Suppressor macrophage treated with lipopolysaccharide for 4 hours (primary cell): Measurements from ENCODE around the gene ADD2.
A peak's percentile ranks its signal among the peaks of the same experiment; 100 is the strongest.

Experiments
- DNase-seq: peaks from one replicate; pipeline ENCODE4 v3.0.0-alpha.2; 2020

The ADD2 gene

DNA sequence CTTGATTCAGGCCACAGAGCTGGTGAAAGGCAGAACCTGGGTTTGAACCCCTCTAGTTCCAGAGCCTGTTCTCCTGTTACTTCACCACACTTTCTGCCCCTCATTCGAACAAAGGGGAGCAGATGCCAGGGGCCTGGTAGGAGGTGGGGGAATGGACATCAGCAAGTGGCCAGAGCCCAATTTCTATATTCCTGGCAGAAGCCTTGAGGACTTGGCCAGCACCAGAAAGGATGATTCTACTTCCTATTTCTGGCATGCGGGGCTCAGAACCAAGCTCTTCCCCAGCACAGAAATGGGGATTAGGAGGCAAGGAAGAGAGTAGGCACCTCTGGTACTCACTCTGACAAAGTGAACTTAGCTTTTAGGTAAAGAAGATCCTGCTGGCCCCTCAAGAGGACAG, 49.3 kb downstream of the ADD2 start:
- DNase-seq, result no peak

DNA sequence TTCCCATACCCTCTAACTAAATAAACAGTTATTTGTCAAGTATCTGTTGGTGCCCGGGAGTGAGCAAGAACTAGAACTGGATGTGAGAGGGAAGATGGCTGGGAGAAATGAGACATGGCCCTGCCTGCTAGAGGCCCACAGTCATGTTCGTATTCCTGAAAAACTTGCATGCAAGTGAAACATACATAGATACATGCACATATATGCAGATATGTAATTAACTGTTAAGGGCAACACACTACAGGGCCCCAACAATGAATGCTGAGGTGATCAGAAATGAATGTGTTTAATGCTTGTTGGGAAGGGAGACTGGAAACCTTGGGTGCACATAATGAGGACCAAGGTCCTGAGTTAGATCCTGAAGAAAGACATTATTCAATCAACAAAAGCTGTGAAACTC, 49.8 kb downstream of the ADD2 start:
- no peak for DNase-seq

DNA sequence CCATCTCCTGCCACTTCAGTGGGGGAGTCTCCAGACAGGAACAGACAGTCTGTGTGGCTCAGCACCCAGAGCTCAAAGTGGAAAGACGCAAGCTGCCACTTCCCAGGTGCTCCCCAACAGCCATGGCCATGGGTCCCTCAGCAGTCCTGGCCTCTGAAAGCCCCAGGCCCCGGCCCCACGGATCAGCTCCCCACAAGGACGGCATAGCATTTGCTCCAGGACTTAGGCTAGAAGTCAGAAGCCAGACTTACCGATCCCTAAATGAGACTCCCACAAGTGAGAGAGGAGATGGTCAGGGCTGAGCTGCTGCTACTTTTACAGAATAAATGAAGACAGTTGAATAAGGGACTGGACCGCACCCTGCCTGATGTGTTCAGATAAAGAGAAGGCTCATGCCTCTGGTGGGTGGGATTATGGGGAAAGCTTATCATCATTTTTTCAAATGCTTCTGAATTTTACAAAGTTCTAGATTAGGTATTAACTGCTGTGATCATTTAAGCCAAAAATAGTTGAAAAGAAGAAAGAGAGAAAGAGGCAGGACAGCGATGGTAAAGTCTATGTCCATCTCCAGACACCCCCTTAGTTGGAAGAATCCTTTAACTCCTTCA, 50.5 kb downstream of the ADD2 start:
- DNase-seq, result no peak

DNA sequence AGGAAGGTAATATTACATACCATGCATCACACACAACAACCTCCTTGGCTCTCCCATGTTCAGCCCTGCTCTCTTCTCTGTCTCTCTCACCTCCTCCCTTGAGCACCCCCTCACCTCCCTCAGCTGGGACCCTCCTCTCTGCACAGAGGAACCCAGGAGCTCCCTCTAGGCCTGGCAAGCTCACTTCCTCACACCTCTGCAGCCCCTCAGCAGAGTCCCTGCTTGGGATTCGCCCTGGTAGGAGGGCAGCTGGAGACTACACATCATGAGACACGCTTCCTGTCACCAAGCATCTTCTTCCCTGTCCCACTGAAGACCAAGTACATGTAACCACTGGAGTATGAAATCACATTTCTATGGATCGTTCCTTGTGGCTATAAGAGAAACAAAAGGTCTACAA, 51.0 kb downstream of the ADD2 start:
- no peak for DNase-seq

DNA sequence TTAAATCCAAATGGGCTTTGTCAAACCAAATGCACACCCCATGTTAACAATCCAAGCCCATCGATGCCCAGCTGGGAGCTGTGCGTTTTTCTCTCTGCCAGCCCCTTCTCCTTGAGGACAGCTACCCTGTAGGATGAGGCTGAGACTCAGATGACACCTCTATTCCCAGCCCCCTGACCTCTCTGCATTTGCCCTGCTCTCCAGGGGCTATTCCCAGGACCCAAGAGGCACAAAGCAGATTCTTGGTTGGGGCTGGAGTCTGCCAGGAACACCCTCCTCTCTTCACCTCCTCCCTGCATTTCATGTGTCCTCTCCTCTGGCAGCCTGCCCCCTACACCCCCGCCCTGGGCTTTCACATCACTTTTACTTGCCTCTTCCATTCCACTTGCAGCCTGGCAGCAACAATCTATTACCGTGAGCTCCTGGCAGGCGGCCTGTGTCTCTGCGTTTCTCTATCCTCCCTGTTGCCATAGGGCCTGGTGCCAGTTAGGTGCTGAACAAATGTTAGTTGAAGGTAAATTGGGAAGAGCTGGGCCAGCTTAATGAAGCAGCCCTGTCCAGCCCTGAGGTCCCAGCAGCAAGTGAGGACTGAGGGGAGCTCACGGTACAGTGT, 51.8 kb downstream of the ADD2 start:
- DNase-seq, result no peak

DNA sequence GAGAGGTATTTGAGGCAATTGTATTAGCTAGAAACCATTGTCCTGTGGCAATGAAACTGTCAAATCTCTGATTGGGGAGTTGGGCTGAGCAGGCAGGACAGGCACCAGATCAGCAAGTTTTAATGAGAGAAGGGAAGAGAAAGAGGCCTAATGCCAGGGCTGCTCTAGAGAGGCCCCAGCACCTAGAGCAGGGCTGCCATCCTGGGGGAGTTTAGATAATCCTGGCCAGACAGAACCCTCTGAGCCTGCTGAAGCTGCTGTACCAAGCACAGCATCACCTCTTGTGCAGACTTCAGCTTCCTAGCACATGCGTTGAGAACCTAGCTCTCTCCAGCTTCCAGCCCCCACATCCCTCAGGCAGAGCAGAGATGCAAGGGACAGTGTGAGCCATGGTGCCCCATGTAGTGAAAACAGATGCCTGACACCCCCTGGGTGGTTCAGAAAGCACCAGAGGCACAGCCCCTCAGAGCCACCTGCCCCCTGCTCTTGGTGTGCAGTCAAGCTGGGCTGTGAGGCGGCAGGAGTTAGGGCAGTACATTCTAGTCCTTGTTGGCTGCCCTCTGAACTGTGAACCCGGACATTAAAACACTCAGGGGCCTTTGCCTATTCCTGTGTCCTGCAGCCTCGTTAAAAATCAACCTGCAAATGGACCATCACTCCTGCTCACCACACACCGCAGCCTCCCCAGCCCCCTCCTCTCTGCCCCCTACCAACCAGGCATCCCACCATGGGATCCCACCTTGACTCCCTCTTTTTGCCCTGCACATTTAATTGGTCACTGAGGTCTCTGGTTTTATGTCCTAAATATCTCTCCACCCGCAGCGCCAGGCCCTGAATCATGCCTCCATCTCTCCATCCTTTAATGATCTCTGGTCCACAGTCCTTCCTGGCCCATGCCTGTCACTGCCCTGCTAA, 52.7 kb downstream of the ADD2 start:
- no peak for DNase-seq

DNA sequence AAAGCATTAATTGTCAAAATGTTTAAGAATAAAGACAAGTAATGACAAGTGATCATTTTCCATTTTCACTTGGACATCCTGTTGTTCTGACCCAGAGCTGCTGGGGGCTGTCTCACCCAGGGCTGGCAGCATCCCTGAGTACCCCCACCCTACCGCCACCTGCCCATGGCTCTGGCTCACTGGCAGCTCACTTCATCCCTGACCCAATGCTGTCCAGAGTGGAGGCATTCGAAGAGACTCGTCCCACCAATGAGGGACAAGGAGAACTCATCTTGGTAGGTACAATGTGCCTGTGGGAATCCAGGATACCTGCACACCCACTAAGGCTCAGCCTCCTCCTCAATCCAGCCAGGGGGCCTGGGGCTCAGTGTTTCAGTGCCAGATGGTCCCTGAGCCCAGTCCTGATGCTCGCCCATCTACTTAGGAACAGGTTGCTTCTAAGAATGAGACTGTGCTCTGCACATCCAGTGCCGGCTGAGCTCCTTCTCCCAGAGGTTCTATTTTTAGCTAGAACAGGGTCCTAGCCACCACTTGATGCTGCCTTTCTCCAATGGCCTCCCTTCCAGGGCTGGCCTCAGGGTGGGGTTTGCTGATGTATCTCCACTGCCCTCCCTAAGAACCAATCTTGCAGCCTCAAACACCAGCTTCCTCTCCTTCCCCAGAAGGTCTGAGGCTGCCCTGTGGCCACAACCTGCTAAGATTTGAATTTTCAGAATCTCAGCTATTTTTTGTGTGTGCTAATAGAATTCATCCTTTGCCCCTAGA, 53.7 kb downstream of the ADD2 start:
- DNase-seq, result no peak

DNA sequence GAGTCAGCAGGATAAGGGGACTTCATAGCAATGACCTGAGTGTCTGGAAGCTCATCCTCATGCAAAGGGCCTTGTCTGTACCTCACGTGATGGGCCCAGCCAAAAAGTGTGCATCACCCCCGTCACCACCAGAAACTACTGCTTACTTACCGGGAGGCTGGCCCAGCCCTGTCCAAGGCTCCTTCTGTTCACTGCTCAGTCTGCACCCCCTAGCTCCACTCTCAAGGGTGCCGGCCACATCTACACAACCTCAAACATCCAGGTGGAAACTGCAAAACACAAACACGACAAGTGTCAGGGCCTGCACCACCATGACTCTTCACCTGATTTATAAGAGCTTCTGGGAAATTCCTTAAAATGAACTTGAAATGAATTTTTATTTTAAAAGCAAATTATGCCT, 55.1 kb downstream of the ADD2 start:
- DNase-seq, result no peak

DNA sequence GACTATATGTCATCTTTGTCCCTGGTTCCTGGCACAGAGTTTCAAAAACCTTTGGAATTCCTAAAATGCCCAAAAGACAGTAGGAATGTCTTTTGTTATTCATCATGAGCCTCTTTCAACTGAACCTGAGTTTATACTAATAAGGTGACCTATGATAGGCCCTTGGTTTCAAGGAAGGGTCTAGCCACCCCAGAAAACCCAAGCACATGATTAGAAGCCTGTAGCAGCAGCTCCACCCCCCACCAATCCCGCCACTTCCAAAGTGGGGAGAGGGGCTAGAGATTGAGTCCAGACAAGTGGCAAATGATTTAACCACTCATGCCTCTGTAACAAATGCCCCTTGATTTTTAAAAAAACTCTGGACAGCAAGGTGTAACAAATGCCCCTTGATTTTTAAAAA, 56.8 kb downstream of the ADD2 start:
- DNase-seq, result no peak

DNA sequence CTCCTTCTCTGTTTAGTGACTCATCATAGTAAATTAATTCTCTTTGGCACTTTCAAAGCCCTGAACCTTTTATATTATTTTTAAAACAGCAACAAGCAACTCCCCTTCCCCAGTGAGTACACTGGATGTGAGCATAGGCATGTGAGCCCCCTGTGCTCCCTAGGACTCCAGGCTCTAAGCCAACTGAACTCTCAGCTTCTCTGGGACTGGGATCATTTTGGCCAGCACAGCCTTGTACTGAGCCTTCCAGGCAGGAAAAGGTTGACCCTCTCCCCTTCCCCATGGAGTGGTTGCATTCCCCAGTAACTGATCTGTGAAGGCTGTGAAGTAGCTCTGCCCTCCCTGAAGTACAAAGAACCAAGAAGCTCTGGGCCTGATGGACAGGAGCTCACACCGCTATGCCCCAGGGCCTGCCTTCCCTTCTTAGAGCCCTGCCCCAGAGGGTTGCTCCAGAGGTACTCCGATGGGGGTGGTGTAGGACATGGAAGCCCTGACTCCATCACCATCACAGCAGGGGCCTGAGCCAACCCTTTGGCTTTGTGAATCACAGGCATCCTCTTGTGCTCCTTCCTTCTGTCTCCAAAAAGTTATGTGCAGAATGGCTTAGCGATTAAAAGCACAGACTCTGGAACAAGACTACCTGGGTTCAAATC, 57.8 kb downstream of the ADD2 start:
- DNase-seq, result no peak

DNA sequence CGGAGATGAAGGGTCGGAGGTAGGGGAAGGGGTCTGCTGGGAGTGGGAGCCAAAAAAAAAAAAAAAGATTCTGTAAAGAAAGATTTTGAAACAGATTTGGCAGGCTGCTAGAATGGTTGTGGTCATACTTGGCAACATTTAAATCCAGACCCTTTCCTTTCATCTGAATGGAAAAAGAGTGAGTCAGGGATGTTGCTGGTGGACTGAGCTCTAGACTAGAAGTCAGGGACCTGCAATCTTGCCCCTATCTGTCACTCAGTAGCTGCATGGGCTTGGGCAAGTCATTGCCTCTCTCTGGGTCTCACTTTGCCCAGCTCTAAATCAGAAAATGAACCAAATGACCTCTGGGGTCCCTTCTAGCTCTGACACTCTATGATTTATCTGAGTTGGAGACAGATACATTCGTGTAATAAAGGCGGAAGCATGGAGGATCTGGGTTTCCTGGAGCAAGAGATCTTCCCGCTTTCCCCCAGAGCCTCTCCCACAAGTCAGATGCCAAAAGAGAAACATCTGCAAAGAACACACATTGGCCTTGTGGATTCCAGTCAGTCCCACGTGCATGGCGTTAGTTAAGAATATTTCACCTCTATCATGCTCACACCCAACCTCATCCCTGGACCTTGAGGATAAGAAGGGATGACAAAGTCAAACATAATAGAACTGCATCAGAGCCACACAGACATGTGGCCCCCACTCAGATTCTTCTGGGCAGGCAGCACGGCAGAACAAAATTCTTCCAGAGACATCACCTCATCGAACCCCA, 58.5 kb downstream of the ADD2 start:
- DNase-seq, result no peak

DNA sequence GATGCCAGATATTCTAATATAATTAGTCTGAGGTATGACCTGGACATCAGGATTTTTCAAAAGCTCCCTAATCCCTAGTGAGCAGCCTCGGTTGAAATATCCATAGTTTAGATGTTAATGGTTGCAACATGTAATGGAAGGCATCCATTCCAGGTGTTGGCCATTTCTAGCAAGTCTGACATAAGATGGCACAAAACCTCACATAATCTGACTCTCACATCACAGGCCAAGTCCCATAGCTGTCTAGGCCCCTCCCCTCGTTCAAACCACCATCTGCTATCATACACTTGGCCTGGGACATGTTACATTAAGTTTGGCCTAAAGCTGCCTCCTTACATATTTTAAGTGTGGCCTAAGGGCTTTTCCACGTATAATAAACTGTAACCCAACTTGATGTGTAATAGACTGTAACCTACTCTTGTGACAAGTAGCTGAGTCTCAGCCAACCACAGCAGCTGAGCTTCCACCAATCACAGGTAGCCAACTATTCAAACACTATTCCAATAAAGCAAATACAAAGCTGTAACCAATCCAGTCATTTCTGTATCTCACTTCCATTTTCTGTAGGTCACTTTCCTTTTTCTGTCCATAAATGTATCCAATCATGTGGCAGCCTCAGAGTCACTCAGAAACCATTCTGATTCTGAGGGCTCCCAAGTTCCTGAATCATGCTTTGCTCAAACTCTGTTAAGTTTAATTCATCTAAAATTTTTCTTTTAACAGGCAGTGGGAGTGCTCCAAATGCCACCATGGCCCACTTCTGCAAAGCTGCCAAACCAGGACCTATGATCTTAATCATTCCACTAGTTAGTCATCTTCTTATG, 59.4 kb downstream of the ADD2 start:
- peak; percentile 64 for DNase-seq

DNA sequence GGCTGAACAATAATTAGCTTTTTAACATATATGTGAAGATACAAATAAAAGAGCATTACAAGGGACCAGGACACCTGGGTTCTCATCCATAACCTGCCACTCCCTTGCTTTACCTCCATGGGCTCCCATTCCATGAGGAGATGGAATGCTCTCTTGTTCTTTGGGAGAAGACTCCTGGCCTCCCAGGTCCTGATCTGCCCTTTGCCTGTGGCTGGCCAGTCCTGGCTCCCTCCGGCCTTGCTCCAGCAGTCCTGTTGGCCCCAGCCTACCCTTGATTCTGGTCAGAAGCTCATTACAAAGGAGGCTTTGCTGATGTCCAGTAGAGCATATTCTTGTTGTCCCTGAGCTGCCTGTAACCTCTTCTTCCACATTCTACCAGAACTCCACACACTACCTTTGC, 60.3 kb downstream of the ADD2 start:
- no peak for DNase-seq

DNA sequence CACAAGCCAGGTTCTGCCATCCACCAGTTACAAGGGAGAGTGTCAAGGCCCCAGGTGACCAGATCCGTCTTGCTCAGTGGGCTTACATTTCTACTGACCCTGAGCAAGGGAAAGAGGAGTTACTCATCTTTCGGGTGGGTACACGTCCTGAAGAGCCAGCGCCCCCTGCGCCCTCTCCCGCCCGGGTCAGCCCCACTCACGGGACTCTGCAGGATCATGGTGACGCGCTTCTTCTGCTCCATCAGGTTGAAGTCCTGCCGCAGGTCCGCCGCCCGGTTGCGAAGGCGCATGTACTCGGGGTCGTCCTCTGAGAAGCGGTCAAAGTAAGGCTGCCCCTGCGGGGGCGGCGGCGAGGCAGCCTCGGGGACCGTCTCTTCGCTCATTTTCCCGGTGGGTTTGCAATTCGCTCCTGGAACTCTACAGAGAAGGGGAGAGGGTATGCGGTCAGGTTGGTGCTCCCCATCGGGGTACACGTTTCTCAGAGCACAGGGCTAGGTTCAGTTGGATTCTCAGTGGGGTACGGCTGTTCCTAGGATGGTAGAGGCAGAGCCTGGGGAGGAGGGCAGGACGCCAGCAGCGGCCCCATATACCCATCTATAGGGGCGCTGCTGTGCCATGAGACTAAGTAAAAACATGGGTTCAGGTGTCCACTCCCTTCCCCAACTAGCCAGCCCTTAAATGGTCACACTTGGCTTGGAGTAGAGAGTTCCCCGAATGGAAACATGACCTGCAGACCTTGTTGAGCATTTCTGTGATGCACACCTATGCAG, 61.8 kb downstream of the ADD2 start:
- DNase-seq, result no peak

DNA sequence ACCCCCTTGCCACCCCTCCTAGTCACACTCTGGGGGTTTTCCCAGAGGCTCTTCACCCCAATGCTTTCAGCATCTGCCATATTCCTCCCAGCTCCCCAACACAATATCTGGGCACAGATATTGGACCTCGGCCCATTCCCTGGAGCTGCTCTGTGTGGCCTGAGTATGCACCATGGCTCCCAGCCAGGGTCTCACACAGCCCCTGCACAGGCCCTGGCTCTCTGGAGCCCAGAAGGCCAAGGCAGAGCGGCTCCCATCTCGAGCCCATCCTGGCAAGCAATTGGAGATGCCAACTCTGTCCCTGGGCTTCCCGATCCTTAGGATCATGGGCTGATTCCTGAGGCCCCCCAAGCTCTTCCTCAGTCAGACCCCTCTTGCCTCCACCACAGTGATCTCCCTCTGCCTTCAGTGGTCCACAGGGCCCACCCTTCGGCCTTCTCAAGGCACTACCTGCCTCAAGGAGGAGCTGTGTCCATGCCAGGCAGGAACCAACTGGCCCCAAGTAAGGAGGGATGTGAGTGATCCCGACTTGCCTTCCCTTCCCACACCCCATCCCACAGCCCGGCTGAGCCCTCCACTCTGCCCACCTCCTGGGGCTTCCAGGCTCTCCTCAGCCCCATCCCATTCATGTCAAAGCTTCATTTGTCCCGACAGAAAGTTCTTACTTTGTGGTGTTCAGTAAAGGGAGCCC, 62.7 kb downstream of the ADD2 start:
- DNase-seq, result no peak

DNA sequence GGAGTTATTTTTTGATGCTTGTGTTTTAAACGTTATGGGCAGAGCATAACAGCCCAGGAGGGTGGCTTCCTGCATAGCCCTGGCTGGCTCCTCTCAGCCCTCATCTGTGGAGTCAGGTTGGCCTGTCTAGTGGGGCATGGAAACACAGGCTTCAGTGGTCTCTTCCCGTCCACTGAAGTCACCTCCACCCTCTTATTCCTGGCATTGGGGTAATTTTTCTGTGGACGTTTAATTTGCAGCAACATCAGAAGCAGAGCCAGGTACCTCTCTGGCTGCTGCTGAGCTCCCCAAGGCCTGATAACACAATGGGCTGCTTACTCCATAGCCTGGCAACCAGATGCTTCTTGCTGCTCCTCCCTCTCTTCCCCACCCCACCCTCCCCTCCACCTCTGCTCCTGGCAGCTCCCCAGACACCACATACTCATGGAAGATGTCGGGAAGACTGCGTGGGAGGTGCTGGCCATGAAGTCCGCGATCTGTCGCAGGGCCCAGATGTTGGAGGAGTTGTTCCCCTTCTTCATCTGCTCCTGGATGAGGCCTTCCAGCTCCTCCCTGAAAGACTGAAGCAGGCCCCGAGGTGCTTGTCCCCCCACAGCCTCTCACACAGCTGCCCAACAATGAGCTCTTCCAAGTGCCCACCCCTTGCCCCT, 64.0 kb downstream of the ADD2 start:
- no peak for DNase-seq

DNA sequence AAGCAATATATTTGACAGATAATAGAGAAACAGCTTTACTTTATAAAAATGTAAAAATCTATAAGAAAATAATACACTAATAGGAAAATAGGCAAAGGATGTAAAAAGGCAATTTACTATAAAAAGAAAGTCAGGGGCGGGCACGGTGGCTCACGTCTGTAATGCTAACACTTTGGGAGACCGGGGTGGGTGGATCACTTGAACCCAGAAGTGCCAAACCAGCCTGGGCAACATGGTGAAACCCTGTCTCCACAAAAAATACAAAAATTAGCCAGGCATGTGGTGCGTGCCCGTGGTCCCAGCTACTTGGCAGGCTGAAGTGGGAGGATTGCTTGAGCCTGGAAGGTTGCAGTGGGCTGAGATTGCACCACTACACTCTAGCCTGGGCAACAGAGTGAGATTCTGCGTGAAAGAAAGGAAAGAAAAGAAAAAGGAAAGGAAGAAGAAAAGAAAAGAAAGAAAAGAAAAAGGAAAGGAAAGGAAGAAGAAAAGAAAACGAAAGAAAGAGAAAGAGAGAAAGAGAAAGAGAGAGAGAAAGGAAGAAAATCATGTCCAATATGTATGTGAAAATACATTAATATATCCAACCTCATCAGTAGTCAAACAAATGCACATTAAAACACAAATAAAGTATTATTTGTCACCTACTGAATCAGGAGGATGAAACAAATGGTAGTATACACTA, 65.1 kb downstream of the ADD2 start:
- DNase-seq, result no peak

DNA sequence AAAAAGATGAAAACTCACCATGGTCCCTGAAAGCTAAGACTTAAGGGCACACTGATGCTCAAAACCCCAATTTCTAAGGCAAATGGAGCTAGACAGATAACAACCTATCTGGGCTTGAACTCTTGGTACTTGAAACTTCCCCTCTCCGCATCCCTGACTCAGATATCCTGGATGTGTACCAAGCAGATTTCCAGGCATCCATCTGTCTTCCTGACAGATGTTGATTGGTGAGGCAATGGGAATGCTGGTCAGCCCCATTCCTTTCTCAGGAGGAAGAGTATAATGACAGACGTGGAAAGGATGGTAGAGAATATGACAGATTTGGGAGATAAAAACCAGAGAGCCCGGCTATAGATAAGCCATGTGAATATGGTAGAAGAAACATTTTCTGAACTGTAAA, 69.2 kb downstream of the ADD2 start:
- DNase-seq, result no peak
